ENCODE measurements around the gene FGFRL1.
A peak's percentile ranks its signal among the peaks of the same experiment; 100 is the strongest.
"Not testable (repeated sequence)": the region's sequence is repeated elsewhere in the genome, so short reads cannot be mapped to it uniquely, and the experiment has no call there.

FGFRL1 gene

DNA sequence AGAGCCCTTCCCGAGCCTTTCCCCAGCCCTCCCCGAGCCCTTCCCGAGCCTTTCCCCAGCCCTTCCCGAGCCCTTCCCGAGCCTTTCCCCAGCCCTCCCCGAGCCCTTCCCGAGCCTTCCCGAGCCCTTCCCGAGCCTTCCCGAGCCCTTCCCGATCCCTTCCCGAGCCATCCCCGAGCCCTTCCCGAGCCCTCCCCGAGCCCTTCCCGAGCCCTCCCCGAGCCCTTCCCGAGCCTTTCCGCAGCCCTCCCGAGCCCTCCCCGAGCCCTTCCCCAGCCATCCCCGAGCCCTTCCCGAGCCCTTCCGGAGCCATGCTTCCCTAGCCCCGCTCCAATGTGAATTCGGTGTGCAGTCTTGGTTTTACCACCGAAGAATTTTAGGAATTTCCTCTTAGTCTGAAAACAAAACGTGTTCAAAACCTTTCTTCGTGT, 35.2 kb downstream of the FGFRL1 start:
- Histone ChIP-seq H3K4me3 (ENCODE audit: low read length in 2 of 2) (peak overlapping the region in 1 of 2 donors; percentile 44), H3K4me1 (ENCODE audit: control insufficient read depth in 2 of 2, insufficient read depth in 2 of 2, low read length in 2 of 2) (peaks cover 16 to 30% of the 10 kb centered on the region in 2 donors), H3K27me3 (ENCODE audit: control insufficient read depth in 2 of 2, insufficient read depth in 2 of 2, low read length in 2 of 2) (peaks cover 9 to 25% of the 10 kb centered on the region in 2 donors), H3K9ac (ENCODE audit: low read depth in 1 of 2, low read length in 2 of 2) (peak overlapping the region in 1 of 2 donors; percentile 8)
- H3K9me3 ChIP-seq (ENCODE audit: control insufficient read depth in 2 of 2, low read length in 2 of 2); H3K36me3 ChIP-seq (ENCODE audit: control insufficient read depth in 2 of 2, insufficient read depth in 2 of 2, low read length in 2 of 2); H3K27ac ChIP-seq (ENCODE audit: low read depth in 2 of 2, low read length in 2 of 2): not testable (repeated sequence)

- Histone ChIP-seq H3K36me3 (ENCODE audit: control insufficient read depth in 2 of 2, insufficient read depth in 2 of 2, low read length in 2 of 2) (no peaks in the 10 kb centered on the region), H3K27me3 (ENCODE audit: control insufficient read depth in 2 of 2, insufficient read depth in 2 of 2, low read length in 2 of 2) (peaks cover 9 to 29% of the 10 kb centered on the region in 2 donors), H3K4me1 (ENCODE audit: control insufficient read depth in 2 of 2, insufficient read depth in 2 of 2, low read length in 2 of 2) (peaks cover 14 to 27% of the 10 kb centered on the region in 2 donors), H3K9ac (ENCODE audit: low read depth in 1 of 2, low read length in 2 of 2) (peak overlapping the region in 1 of 2 donors; percentile 8), H3K27ac (ENCODE audit: low read depth in 2 of 2, low read length in 2 of 2) (no peak overlapping the region), H3K9me3 (ENCODE audit: control insufficient read depth in 2 of 2, low read length in 2 of 2) (no peaks in the 10 kb centered on the region), H3K4me3 (ENCODE audit: low read length in 2 of 2) (peak overlapping the region; percentile 40 to 44)
Observed at GRCh38 chr4:1047106-1047975, 35.9 kb downstream of the FGFRL1 start.

DNA sequence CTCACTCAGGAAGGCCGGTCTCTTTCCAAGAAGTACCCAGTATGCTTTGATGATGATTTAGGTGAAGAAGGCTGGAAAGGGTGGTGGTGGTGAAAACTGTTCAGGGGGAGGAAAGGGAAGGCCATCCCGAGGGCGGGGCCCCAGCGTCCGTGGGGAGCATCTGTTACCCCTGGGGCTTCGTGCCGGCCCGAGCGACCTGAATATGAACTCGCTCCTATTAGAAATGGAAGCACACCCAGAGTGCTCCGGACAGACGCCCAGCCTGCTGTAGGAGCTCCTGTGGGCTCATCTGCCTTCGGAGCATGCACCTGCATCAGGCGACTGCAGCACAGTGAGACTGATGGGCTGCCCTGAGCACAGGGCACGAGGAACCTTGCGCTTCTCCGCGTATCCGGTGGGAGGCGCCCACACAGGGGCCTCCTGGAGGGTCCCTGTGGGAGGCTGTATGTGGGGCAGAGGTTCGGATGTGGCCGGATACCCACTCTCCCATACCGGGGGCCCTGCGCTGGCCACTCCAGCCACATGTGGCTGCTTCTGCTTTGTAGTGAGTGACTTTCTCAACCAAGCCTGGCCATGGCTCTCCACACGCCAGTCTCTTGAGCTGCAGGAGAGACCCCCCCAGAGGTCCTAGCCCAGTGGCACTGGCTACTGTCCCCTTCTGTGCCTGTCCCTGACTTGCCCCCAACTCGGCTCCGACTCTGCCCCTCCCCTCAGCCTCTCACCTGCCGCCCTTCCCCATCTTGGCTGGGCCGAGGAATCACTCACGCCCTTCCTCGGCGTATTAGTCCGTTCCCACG, 36.7 kb downstream of the FGFRL1 start:
- Histone ChIP-seq H3K4me3 (ENCODE audit: low read length in 2 of 2) (peak overlapping the region in 1 of 2 donors; percentile 26), H3K27me3 (ENCODE audit: control insufficient read depth in 2 of 2, insufficient read depth in 2 of 2, low read length in 2 of 2) (peaks cover 11 to 33% of the 10 kb centered on the region in 2 donors), H3K4me1 (ENCODE audit: control insufficient read depth in 2 of 2, insufficient read depth in 2 of 2, low read length in 2 of 2) (peaks cover 13 to 29% of the 10 kb centered on the region in 2 donors), H3K9me3 (ENCODE audit: control insufficient read depth in 2 of 2, low read length in 2 of 2) (no peaks in the 10 kb centered on the region), H3K36me3 (ENCODE audit: control insufficient read depth in 2 of 2, insufficient read depth in 2 of 2, low read length in 2 of 2) (no peaks in the 10 kb centered on the region), H3K9ac (ENCODE audit: low read depth in 1 of 2, low read length in 2 of 2) (no peak overlapping the region), H3K27ac (ENCODE audit: low read depth in 2 of 2, low read length in 2 of 2) (no peak overlapping the region)

GRCh38 chr4:1048773-1049590, 37.6 kb downstream of the FGFRL1 start:
- Histone ChIP-seq H3K27me3 (ENCODE audit: control insufficient read depth in 2 of 2, insufficient read depth in 2 of 2, low read length in 2 of 2) (peaks cover 13 to 26% of the 10 kb centered on the region in 2 donors), H3K4me1 (ENCODE audit: control insufficient read depth in 2 of 2, insufficient read depth in 2 of 2, low read length in 2 of 2) (peaks cover 11 to 29% of the 10 kb centered on the region in 2 donors), H3K36me3 (ENCODE audit: control insufficient read depth in 2 of 2, insufficient read depth in 2 of 2, low read length in 2 of 2) (no peaks in the 10 kb centered on the region), H3K9me3 (ENCODE audit: control insufficient read depth in 2 of 2, low read length in 2 of 2) (no peaks in the 10 kb centered on the region), H3K9ac (ENCODE audit: low read depth in 1 of 2, low read length in 2 of 2) (no peak overlapping the region), H3K4me3 (ENCODE audit: low read length in 2 of 2) (no peak overlapping the region), H3K27ac (ENCODE audit: low read depth in 2 of 2, low read length in 2 of 2) (no peak overlapping the region)

- Histone ChIP-seq H3K9me3 (ENCODE audit: control insufficient read depth in 2 of 2, low read length in 2 of 2) (no peaks in the 10 kb centered on the region), H3K4me1 (ENCODE audit: control insufficient read depth in 2 of 2, insufficient read depth in 2 of 2, low read length in 2 of 2) (peaks cover 11 to 25% of the 10 kb centered on the region in 2 donors), H3K27me3 (ENCODE audit: control insufficient read depth in 2 of 2, insufficient read depth in 2 of 2, low read length in 2 of 2) (peaks cover 13 to 20% of the 10 kb centered on the region in 2 donors), H3K4me3 (ENCODE audit: low read length in 2 of 2) (no peak overlapping the region), H3K36me3 (ENCODE audit: control insufficient read depth in 2 of 2, insufficient read depth in 2 of 2, low read length in 2 of 2) (no peaks in the 10 kb centered on the region), H3K27ac (ENCODE audit: low read depth in 2 of 2, low read length in 2 of 2) (no peak overlapping the region), H3K9ac (ENCODE audit: low read depth in 1 of 2, low read length in 2 of 2) (no peak overlapping the region)
Observed at GRCh38 chr4:1049591-1049905, 38.1 kb downstream of the FGFRL1 start.

GRCh38 chr4:1050486-1051213, 39.2 kb downstream of the FGFRL1 start:
- no peaks in the 10 kb centered on the region for H3K36me3 ChIP-seq (ENCODE audit: control insufficient read depth in 2 of 2, insufficient read depth in 2 of 2, low read length in 2 of 2)
- no peak overlapping the region for H3K9ac ChIP-seq (ENCODE audit: low read depth in 1 of 2, low read length in 2 of 2)
- no peak overlapping the region for H3K4me3 ChIP-seq (ENCODE audit: low read length in 2 of 2)
- H3K4me1 ChIP-seq (ENCODE audit: control insufficient read depth in 2 of 2, insufficient read depth in 2 of 2, low read length in 2 of 2): peaks cover 14 to 19% of the 10 kb centered on the region in 2 donors
- H3K27me3 ChIP-seq (ENCODE audit: control insufficient read depth in 2 of 2, insufficient read depth in 2 of 2, low read length in 2 of 2): peaks cover 8 to 14% of the 10 kb centered on the region in 2 donors
- H3K27ac ChIP-seq (ENCODE audit: low read depth in 2 of 2, low read length in 2 of 2): no peak overlapping the region
- H3K9me3 ChIP-seq (ENCODE audit: control insufficient read depth in 2 of 2, low read length in 2 of 2): no peaks in the 10 kb centered on the region

DNA sequence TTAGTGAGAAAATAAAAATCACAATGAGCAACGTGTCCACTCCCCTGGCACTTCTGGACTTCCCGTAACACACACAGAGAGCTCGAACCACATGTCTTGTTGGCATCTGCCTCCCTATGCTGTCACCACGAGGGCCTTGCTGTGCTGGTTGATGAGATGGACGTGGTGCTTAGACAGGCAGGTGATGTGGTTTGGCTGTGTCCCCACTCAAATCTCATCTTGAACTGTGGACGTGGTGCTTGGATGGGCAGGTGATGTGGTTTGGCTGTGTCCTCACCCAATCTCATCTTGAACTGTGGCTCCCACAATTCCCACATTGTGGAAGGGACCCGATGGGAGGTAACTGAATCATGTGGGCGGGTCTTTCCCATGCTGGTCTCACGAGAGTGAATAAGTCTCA, 40.0 kb downstream of the FGFRL1 start:
- Histone ChIP-seq H3K27ac (ENCODE audit: low read depth in 2 of 2, low read length in 2 of 2) (no peak overlapping the region), H3K4me3 (ENCODE audit: low read length in 2 of 2) (no peak overlapping the region), H3K9me3 (ENCODE audit: control insufficient read depth in 2 of 2, low read length in 2 of 2) (no peaks in the 10 kb centered on the region), H3K27me3 (ENCODE audit: control insufficient read depth in 2 of 2, insufficient read depth in 2 of 2, low read length in 2 of 2) (peaks cover 13 to 20% of the 10 kb centered on the region in 2 donors), H3K36me3 (ENCODE audit: control insufficient read depth in 2 of 2, insufficient read depth in 2 of 2, low read length in 2 of 2) (no peaks in the 10 kb centered on the region), H3K9ac (ENCODE audit: low read depth in 1 of 2, low read length in 2 of 2) (no peak overlapping the region), H3K4me1 (ENCODE audit: control insufficient read depth in 2 of 2, insufficient read depth in 2 of 2, low read length in 2 of 2) (peaks cover 17 to 18% of the 10 kb centered on the region in 2 donors)

GRCh38 chr4:1052231-1052671, 40.8 kb downstream of the FGFRL1 start:
- no peak overlapping the region for H3K4me3 ChIP-seq (ENCODE audit: low read length in 2 of 2)
- peaks cover 15 to 28% of the 10 kb centered on the region in 2 donors for H3K27me3 ChIP-seq (ENCODE audit: control insufficient read depth in 2 of 2, insufficient read depth in 2 of 2, low read length in 2 of 2)
- H3K9me3 ChIP-seq (ENCODE audit: control insufficient read depth in 2 of 2, low read length in 2 of 2): no peaks in the 10 kb centered on the region
- peaks cover 12 to 15% of the 10 kb centered on the region in 2 donors for H3K4me1 ChIP-seq (ENCODE audit: control insufficient read depth in 2 of 2, insufficient read depth in 2 of 2, low read length in 2 of 2)
- H3K27ac ChIP-seq (ENCODE audit: low read depth in 2 of 2, low read length in 2 of 2): no peak overlapping the region
- H3K36me3 ChIP-seq (ENCODE audit: control insufficient read depth in 2 of 2, insufficient read depth in 2 of 2, low read length in 2 of 2): no peaks in the 10 kb centered on the region
- no peak overlapping the region for H3K9ac ChIP-seq (ENCODE audit: low read depth in 1 of 2, low read length in 2 of 2)

GRCh38 chr4:1053080-1053661, 41.7 kb downstream of the FGFRL1 start:
- Histone ChIP-seq H3K9me3 (ENCODE audit: control insufficient read depth in 2 of 2, low read length in 2 of 2) (no peaks in the 10 kb centered on the region), H3K27ac (ENCODE audit: low read depth in 2 of 2, low read length in 2 of 2) (no peak overlapping the region), H3K36me3 (ENCODE audit: control insufficient read depth in 2 of 2, insufficient read depth in 2 of 2, low read length in 2 of 2) (no peaks in the 10 kb centered on the region), H3K4me3 (ENCODE audit: low read length in 2 of 2) (no peak overlapping the region), H3K27me3 (ENCODE audit: control insufficient read depth in 2 of 2, insufficient read depth in 2 of 2, low read length in 2 of 2) (peaks cover 15 to 28% of the 10 kb centered on the region in 2 donors), H3K4me1 (ENCODE audit: control insufficient read depth in 2 of 2, insufficient read depth in 2 of 2, low read length in 2 of 2) (peaks cover 7 to 11% of the 10 kb centered on the region in 2 donors), H3K9ac (ENCODE audit: low read depth in 1 of 2, low read length in 2 of 2) (no peak overlapping the region)

All from mucosa of rectum (tissue), 2 donors.